K562 (cell line): ENCODE data around the gene TEX9. TPM values are rescaled to one million over a fixed set of nuclear protein-coding genes. Genes with fewer than 3 reads are reported as not detected.

ENCODE experiments used
- ATAC-seq: fragments of 200-7000 bp; cut with Tn5 transposase; 3 replicates; pipeline ENCODE4 v1.9.1; 2020; ENCODE audit warnings: moderate library complexity
- BruUV-seq: library from RNA; stranded (reverse); fragments of 400-500 nt; replicated peaks from 2 replicates; lab custom pipeline; 2021; lab: Mats Ljungman, UMichigan
- CTCF ChIA-PET: fragments of 300-600 bp; formaldehyde crosslinking; extraction: SDS; loops from one replicate; lab custom pipeline; 2021; ENCODE audit warnings: low intra/inter-chr PET ratio; lab: Yijun Ruan, JAX
- POLR2A ChIA-PET: fragments of 300-600, 350-650 bp; sonication (Branson Sonifier 250); formaldehyde crosslinking; extraction: SDS; loops from one replicate; lab custom pipeline; 2021; ENCODE audit warnings: antibody characterized with exemption, inconsistent platforms; lab: Yijun Ruan, JAX
- DNase-seq, 4 experiments: peaks; one replicate each; pipeline versions ENCODE4 v3.0.0 to v3.0.0-alpha.2; 2011 to 2018; ENCODE audit warnings: low spot score in 3 of 4, mixed read lengths in 3 of 4; ENCODE audit errors: extremely low read depth in 1 of 4
- FAIRE-seq: peaks from 2 replicates; lab custom pipeline; 2011; peaks lifted over from hg19 to GRCh38; lab: Jason Lieb, UNC
- H2AFZ ChIP-seq: 2 replicates; pipeline ENCODE4 v1.6.0; 2011; ENCODE audit warnings: low read depth, low read length, control low read depth, inconsistent platforms
- H3K27ac ChIP-seq: fragments of 200-600 bp; 3 replicates; pipeline ENCODE4 v1.8.0; 2011; ENCODE audit warnings: low read depth, mild to moderate bottlenecking, control low read depth, inconsistent platforms, low read length, moderate library complexity, mixed read lengths; ENCODE audit errors: extremely low read depth
- H3K27me3 ChIP-seq, 2 experiments: fragments of 300-600 bp in 1 of 2; 2 replicates in 1 of 2; 3 replicates in 1 of 2; pipeline versions ENCODE4 v1.6.0 to v1.8.0; 2011; ENCODE audit warnings: inconsistent platforms in 2 of 2, low read length in 2 of 2, mild to moderate bottlenecking in 1 of 2, mixed read lengths in 1 of 2, moderate library complexity in 1 of 2; ENCODE audit not compliant: control insufficient read depth in 2 of 2, insufficient read depth in 2 of 2
- H3K36me3 ChIP-seq: fragments of 300-600 bp; 3 replicates; pipeline ENCODE4 v1.8.0; 2011; ENCODE audit warnings: mild to moderate bottlenecking, low read length, inconsistent platforms; ENCODE audit not compliant: control insufficient read depth, insufficient read depth
- H3K4me1 ChIP-seq, 2 experiments: fragments of 200-600 bp in 1 of 2; replicated peaks in 1 of 2; 2 replicates in 1 of 2; 3 replicates in 1 of 2; pipeline versions ENCODE4 v1.5.1 to v1.8.0; 2011; ENCODE audit warnings: inconsistent platforms in 2 of 2, low read length in 2 of 2, mild to moderate bottlenecking in 1 of 2, mixed read lengths in 1 of 2, moderate library complexity in 1 of 2; ENCODE audit not compliant: control insufficient read depth in 2 of 2, insufficient read depth in 2 of 2
- H3K4me2 ChIP-seq: 2 replicates; pipeline ENCODE4 v1.6.1; 2011; ENCODE audit warnings: low read length, control low read depth, inconsistent platforms, mixed read lengths; ENCODE audit not compliant: insufficient read depth
- H3K4me3 ChIP-seq: fragments of 200-600 bp; sonication (generic), shearing (Covaris generic); 2 replicates; pipeline ENCODE4 v1.5.1; 2016; ENCODE audit warnings: control low read depth, inconsistent platforms
- H3K79me2 ChIP-seq: fragments of 200-600 bp; 3 replicates; pipeline ENCODE4 v1.8.0; 2011; ENCODE audit warnings: low read length, inconsistent platforms; ENCODE audit not compliant: control insufficient read depth, insufficient read depth
- H3K9ac ChIP-seq, 2 experiments: 2 replicates each; pipeline versions ENCODE4 v1.6.0 to v1.6.1; 2011; ENCODE audit warnings: low read depth in 2 of 2, low read length in 2 of 2, control low read depth in 1 of 2, inconsistent platforms in 1 of 2, mild to moderate bottlenecking in 1 of 2, mixed read lengths in 1 of 2; ENCODE audit not compliant: insufficient read depth in 1 of 2
- H3K9me1 ChIP-seq: one replicate; pipeline ENCODE4 v1.6.0; 2011; ENCODE audit warnings: inconsistent platforms, mild to moderate bottlenecking, low read length, moderate library complexity; ENCODE audit not compliant: control insufficient read depth, insufficient read depth
- H3K9me3 ChIP-seq: replicated peaks from 2 replicates; pipeline ENCODE4 v1.5.1; 2011; ENCODE audit warnings: low read depth, low read length, inconsistent platforms; ENCODE audit not compliant: control insufficient read depth, insufficient read depth
- H4K20me1 ChIP-seq: replicated peaks from 2 replicates; pipeline ENCODE4 v1.6.1; 2011; ENCODE audit warnings: low read length, inconsistent platforms, mixed read lengths; ENCODE audit not compliant: control insufficient read depth, insufficient read depth
- CEBPB ChIP-seq: fragments of 450-650 bp; IDR thresholded peaks from 2 replicates; pipeline ENCODE4 v1.6.1; 2016; ENCODE audit warnings: missing genetic modification characterization, missing compliant biosample characterization
- CEBPG ChIP-seq, 3 experiments: fragments of 200-800 bp in 1 of 3; sonication (Bioruptor generic) in 1 of 3; sonication (generic) in 1 of 3; formaldehyde crosslinking in 1 of 3; IDR thresholded peaks in 2 of 3; conservative IDR thresholded peaks in 1 of 3; 2 replicates each; pipeline versions ENCODE4 v1.6.1 to v1.8.0; 2016 to 2022; ENCODE audit warnings: missing compliant biosample characterization in 2 of 3, missing genetic modification characterization in 2 of 3, mild to moderate bottlenecking in 1 of 3, missing genetic modification reagents in 1 of 3
- TEAD4 ChIP-seq, 2 experiments: sonication (generic) in 1 of 2; formaldehyde crosslinking in 1 of 2; IDR thresholded peaks; 2 replicates each; pipeline versions ENCODE4 v1.6.1 to v1.8.0; 2012 to 2022; ENCODE audit warnings: borderline replicate concordance in 1 of 2, inconsistent platforms in 1 of 2, low read length in 1 of 2, mild to moderate bottlenecking in 1 of 2, missing genetic modification reagents in 1 of 2
- in situ Hi-C: fragments of 300-500 bp; cut with MboI; formaldehyde crosslinking; loops from 4 replicates; pipeline ENCODE4 v1.15.0; 2018; ENCODE audit warnings: inconsistent platforms, mixed read lengths
- intact Hi-C: fragments of 100-400 bp; cut with micrococcal nuclease; formaldehyde crosslinking; loops from 2 replicates; pipeline ENCODE4 v1.14.2; 2022
- polyA plus RNA-seq, 8 experiments: library from polyadenylated mRNA; depleted of rRNA in 4 of 8; stranded (reverse) in 5 of 8; unstranded in 3 of 8; fragments of >200 nt; fragmentation: Nextera tagmentation in 2 of 8; fragmentation: Illumina TruSeq in 1 of 8; extraction: Ambion mirVana in 2 of 8; extraction: Trizol in 1 of 8; gene quantifications; 2 replicates each; pipeline versions ENCODE4 v1.2.1 to v1.2.3, GENCODE V29; 2011 to 2014; ENCODE audit warnings: inconsistent platforms in 1 of 8, missing spikeins in 1 of 8
- total RNA-seq, 7 experiments: library from RNA; depleted of rRNA in 6 of 7; stranded (reverse); fragments of >200 nt in 6 of 7; fragmentation: Illumina TruSeq in 2 of 7; extraction: Trizol in 2 of 7; gene quantifications; 2 replicates each; pipeline versions ENCODE4 v1.2.1 to v1.2.3, GENCODE V29; 2011 to 2021; ENCODE audit warnings: low replicate concordance in 1 of 7
- TF ChIP-seq, protein P1 (sequence below), 2 experiments: fragments of 450-650 bp in 1 of 2; sonication (generic) in 1 of 2; formaldehyde crosslinking in 1 of 2; IDR thresholded peaks in 1 of 2; conservative IDR thresholded peaks in 1 of 2; 2 replicates each; pipeline versions ENCODE4 v1.6.1 to v1.8.1; 2016 to 2023; ENCODE audit warnings: mild to moderate bottlenecking in 2 of 2, moderate library complexity in 2 of 2, inconsistent platforms in 1 of 2, missing genetic modification reagents in 1 of 2

The TEX9 gene
- total and polyA plus RNA-seq, 9 of the 15 experiments (the other 6 are each of a cell fraction or from before 2014, with no cell fraction given): 0.93 to 3.6 (median 2.4) TPM

DNA sequence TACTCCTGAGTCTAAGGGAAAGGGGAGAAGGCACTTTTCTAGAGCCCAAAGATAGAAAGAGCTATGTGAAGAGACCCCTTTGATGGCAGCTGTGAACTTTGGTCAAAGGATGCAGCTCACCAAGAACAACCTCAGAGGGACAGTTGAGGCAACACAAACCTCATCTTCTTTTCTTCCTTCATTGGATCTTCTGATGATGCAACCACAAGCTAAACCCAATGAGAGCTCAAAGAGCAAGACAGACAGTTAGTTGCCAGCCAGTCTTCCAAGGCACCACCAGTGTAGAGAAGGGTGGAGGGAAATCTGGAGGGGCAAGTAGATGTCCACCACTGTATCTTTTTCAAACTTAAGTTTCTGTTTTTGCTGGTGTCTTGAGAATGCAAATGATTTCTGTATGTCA is 110.1 kb downstream of the TEX9 start:
- no peaks in the 10 kb centered on the region for H4K20me1 ChIP-seq
- POLR2A ChIA-PET: interaction anchor here (0.6 to 1.3 kb wide), 3 partner anchors 10 to 413 kb away, joined by 3 to 5 read pairs (median 3); partner anchors contain the start of gene MNS1
- no peak overlapping the region for H2AFZ ChIP-seq
- intact Hi-C loops: no loop called here
- no peak overlapping the region for H3K4me2 ChIP-seq
- H3K9ac ChIP-seq: no peak overlapping the region
- no peak overlapping the region for H3K4me3 ChIP-seq
- no peaks in the 10 kb centered on the region for H3K9me3 ChIP-seq
- FAIRE-seq (peak; percentile 44), ATAC-seq (no peak), DNase-seq (no peak)
- H3K27ac ChIP-seq: no peak overlapping the region
- no peaks in the 10 kb centered on the region for H3K9me1 ChIP-seq
- H3K36me3 ChIP-seq: no peaks in the 10 kb centered on the region
- in situ Hi-C loops: loop anchor here (25.0 kb wide), 2 partner anchors 337 to 837 kb away; no protein-coding TSS in a partner anchor
- no peaks in the 10 kb centered on the region for H3K4me1 ChIP-seq
- CTCF ChIA-PET: no interaction called here
- no peaks in the 10 kb centered on the region for H3K27me3 ChIP-seq
- BruUV-seq: no TSS peak
- TF ChIP-seq TEAD4 (IDR thresholded peaks at IDR 0.05; ENCODE audit: low read length) (no peak), TEAD4 (CRISPR knock-in tag; IDR thresholded peaks at IDR 0.05; ENCODE audit: borderline replicate concordance) (no peak), CEBPB (tag) (peak; percentile 29; the same call in 1 of the 2 replicates), CEBPG (CRISPR knock-in tag; IDR thresholded peaks at IDR 0.05) (peak; percentile 46), CEBPG (tag; conservative IDR thresholded peaks at IDR 0.05 in 1 of 2, IDR thresholded peaks at IDR 0.05 in 1 of 2) (peak; percentile 16 to 45; a peak in 1 of 4 replicates)
- TF ChIP-seq, protein P1, sequence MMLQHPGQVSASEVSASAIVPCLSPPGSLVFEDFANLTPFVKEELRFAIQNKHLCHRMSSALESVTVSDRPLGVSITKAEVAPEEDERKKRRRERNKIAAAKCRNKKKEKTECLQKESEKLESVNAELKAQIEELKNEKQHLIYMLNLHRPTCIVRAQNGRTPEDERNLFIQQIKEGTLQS (IDR thresholded peaks at IDR 0.05): peak; percentile 73
- TF ChIP-seq, protein P1 (CRISPR knock-in tag; conservative IDR thresholded peaks at IDR 0.05): no peak
- no peaks in the 10 kb centered on the region for H3K79me2 ChIP-seq

Other genes starting within 250 kb of the TEX9 start
- gene RFX7, start 121.5 kb upstream of the TEX9 start, total RNA-seq (2014; rRNA removed): 4.0 and 4.3 TPM in 2 replicates
- 5.8 and 7.1 TPM in 2 replicates for gene RFX7, start 121.5 kb upstream of the TEX9 start, total RNA-seq (2014; rRNA removed; fragmentation: Illumina TruSeq; extraction: Trizol)
- 6.0 and 6.3 TPM in 2 replicates for gene RFX7, start 121.5 kb upstream of the TEX9 start, total RNA-seq (2015; rRNA removed; fragmentation: Illumina TruSeq; extraction: Trizol)
- gene RFX7, start 121.5 kb upstream of the TEX9 start, total RNA-seq (2021): 17.2 and 17.9 TPM in 2 replicates
- gene RFX7, start 121.5 kb upstream of the TEX9 start, polyA plus RNA-seq (2011; rRNA removed): 7.0 and 8.9 TPM in 2 replicates
- gene RFX7, start 121.5 kb upstream of the TEX9 start, polyA plus RNA-seq (2014; fragmentation: Illumina TruSeq; extraction: Trizol): 13.5 and 16.3 TPM in 2 replicates
- gene RFX7, start 121.5 kb upstream of the TEX9 start, polyA plus RNA-seq (2014; fragmentation: Nextera tagmentation; extraction: Ambion mirVana): 1 to 10 TPM; 2.4 to 3.0 TPM
- 5.5 and 6.4 TPM in 2 replicates for gene RFX7, start 121.5 kb upstream of the TEX9 start, polyA plus RNA-seq (2014; rRNA removed)
- 2.4 and 3.6 TPM in 2 replicates for gene MNS1, start 99.7 kb downstream of the TEX9 start, total RNA-seq (2014; rRNA removed)
- gene MNS1, start 99.7 kb downstream of the TEX9 start, total RNA-seq (2014; rRNA removed; fragmentation: Illumina TruSeq; extraction: Trizol): 7.2 and 9.2 TPM in 2 replicates
- 9.6 and 10.3 TPM in 2 replicates for gene MNS1, start 99.7 kb downstream of the TEX9 start, total RNA-seq (2015; rRNA removed; fragmentation: Illumina TruSeq; extraction: Trizol)
- 2.5 and 2.7 TPM in 2 replicates for gene MNS1, start 99.7 kb downstream of the TEX9 start, total RNA-seq (2021)
- 1.1 and 1.2 TPM in 2 replicates for gene MNS1, start 99.7 kb downstream of the TEX9 start, polyA plus RNA-seq (2011; rRNA removed)
- gene MNS1, start 99.7 kb downstream of the TEX9 start, polyA plus RNA-seq (2014; fragmentation: Illumina TruSeq; extraction: Trizol): 5.6 and 8.1 TPM in 2 replicates
- 1 to 10 TPM; 2.0 to 2.4 TPM for gene MNS1, start 99.7 kb downstream of the TEX9 start, polyA plus RNA-seq (2014; fragmentation: Nextera tagmentation; extraction: Ambion mirVana)
- 3.5 and 4.8 TPM in 2 replicates for gene MNS1, start 99.7 kb downstream of the TEX9 start, polyA plus RNA-seq (2014; rRNA removed)